Type B pancreatic cell (in vitro differentiated cells): ENCODE measurements around the gene C22orf39. TPM values are rescaled to one million over a fixed set of nuclear protein-coding genes. Genes with fewer than 3 reads are reported as not detected.

ENCODE experiments used
- DNase-seq: peaks from one replicate; pipeline ENCODE4 v3.0.0; 2021; ENCODE audit warnings: mixed read lengths; ENCODE audit not compliant: unreplicated experiment; ENCODE audit errors: extremely low spot score
- H3K27ac Mint-ChIP-seq: 2 replicates; pipeline ENCODE4 v1.8.0; 2021; ENCODE audit warnings: mild to moderate bottlenecking, mixed read lengths
- H3K27me3 Mint-ChIP-seq: 2 replicates; pipeline ENCODE4 v1.8.0; 2021; ENCODE audit warnings: mixed read lengths
- H3K36me3 Mint-ChIP-seq: 2 replicates; pipeline ENCODE4 v1.8.0; 2021; ENCODE audit warnings: mixed read lengths
- H3K4me1 Mint-ChIP-seq: one replicate; pipeline ENCODE4 v1.8.0; 2021; ENCODE audit warnings: mixed read lengths; ENCODE audit not compliant: unreplicated experiment
- H3K4me3 Mint-ChIP-seq: 2 replicates; pipeline ENCODE4 v1.8.0; 2021; ENCODE audit warnings: mild to moderate bottlenecking, mixed read lengths
- H3K9me3 Mint-ChIP-seq: 2 replicates; pipeline ENCODE4 v1.8.0; 2021; ENCODE audit warnings: mixed read lengths
- total RNA-seq: library from RNA; stranded (reverse); gene quantifications from 2 replicates; pipeline ENCODE4 v1.2.1, GENCODE V29; 2021; ENCODE audit warnings: low replicate concordance
- TF ChIP-seq, protein P1 (sequence below): fragments of 200-600 bp; sonication (generic); conservative IDR thresholded peaks from 2 replicates; pipeline ENCODE4 v1.5.0; 2021; ENCODE audit warnings: antibody characterized with exemption, mild to moderate bottlenecking

The C22orf39 gene
- total RNA-seq, 1 donor from 2014 or later: 30.3 TPM

DNA sequence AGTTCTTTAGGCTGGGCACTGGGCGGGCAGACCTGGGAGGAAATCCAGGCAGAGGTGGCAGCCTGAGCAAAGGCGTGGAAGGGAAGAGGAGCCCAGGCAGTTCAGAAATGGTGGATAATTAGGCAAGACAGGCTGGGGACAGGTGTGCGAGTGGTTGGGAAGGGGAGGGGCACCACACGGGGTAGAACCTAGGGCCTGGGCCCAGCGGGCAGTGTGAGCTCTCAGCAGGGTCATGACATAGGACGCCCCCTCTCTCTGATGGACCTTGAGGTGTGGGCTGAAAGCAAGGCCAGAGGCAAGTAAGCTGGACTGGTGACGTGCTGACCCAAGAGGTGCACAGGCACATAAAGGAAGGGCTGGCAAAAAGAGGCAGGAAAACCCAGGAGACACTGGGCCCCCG is 24.7 kb upstream of the C22orf39 start:
- no peaks in the 10 kb centered on the region for H3K9me3 Mint-ChIP-seq
- TF ChIP-seq, protein P1, sequence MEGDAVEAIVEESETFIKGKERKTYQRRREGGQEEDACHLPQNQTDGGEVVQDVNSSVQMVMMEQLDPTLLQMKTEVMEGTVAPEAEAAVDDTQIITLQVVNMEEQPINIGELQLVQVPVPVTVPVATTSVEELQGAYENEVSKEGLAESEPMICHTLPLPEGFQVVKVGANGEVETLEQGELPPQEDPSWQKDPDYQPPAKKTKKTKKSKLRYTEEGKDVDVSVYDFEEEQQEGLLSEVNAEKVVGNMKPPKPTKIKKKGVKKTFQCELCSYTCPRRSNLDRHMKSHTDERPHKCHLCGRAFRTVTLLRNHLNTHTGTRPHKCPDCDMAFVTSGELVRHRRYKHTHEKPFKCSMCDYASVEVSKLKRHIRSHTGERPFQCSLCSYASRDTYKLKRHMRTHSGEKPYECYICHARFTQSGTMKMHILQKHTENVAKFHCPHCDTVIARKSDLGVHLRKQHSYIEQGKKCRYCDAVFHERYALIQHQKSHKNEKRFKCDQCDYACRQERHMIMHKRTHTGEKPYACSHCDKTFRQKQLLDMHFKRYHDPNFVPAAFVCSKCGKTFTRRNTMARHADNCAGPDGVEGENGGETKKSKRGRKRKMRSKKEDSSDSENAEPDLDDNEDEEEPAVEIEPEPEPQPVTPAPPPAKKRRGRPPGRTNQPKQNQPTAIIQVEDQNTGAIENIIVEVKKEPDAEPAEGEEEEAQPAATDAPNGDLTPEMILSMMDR: no peak
- H3K4me3 Mint-ChIP-seq: no peak overlapping the region
- peaks cover 3% of the 10 kb centered on the region for H3K4me1 Mint-ChIP-seq
- no peaks in the 10 kb centered on the region for H3K27me3 Mint-ChIP-seq
- DNase-seq: no peak
- H3K27ac Mint-ChIP-seq: no peak overlapping the region
- peaks cover 13% of the 10 kb centered on the region for H3K36me3 Mint-ChIP-seq

DNA sequence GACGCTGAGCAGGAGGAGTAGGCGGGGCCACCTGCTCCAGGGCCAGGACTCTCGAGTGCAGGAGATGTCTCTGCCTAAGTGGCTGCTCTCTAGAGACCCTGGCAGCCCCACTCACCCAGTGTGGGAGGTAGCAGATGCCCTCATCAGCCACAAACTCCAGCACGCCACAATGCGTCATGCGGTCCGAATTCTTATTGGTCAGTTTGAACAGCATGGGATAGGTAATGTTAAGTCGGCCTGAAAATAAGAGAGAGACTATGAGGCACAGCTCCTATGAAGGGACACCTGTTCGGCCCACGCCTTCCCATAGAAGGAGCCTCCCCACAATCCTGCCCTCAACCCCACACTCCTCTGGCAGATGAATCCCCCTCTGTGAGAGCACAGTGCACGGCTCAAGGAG is 24.1 kb upstream of the C22orf39 start:
- peaks cover 13% of the 10 kb centered on the region for H3K36me3 Mint-ChIP-seq
- TF ChIP-seq, protein P1: no peak
- H3K4me1 Mint-ChIP-seq: no peaks in the 10 kb centered on the region
- H3K4me3 Mint-ChIP-seq: no peak overlapping the region
- H3K27ac Mint-ChIP-seq: no peak overlapping the region
- no peaks in the 10 kb centered on the region for H3K9me3 Mint-ChIP-seq
- DNase-seq: no peak
- H3K27me3 Mint-ChIP-seq: no peaks in the 10 kb centered on the region

- H3K4me3 Mint-ChIP-seq: no peak overlapping the region
- DNase-seq: no peak
- no peaks in the 10 kb centered on the region for H3K4me1 Mint-ChIP-seq
- H3K9me3 Mint-ChIP-seq: no peaks in the 10 kb centered on the region
- TF ChIP-seq, protein P1: no peak
- H3K36me3 Mint-ChIP-seq: peaks cover 18% of the 10 kb centered on the region
- no peaks in the 10 kb centered on the region for H3K27me3 Mint-ChIP-seq
- no peak overlapping the region for H3K27ac Mint-ChIP-seq
Observed at GRCh38 chr22:19470010-19470409, 22.5 kb upstream of the C22orf39 start.

- Mint-ChIP-seq H3K4me1 (no peaks in the 10 kb centered on the region), H3K27ac (no peak overlapping the region), H3K4me3 (no peak overlapping the region), H3K27me3 (no peaks in the 10 kb centered on the region), H3K9me3 (no peaks in the 10 kb centered on the region), H3K36me3 (peaks cover 18% of the 10 kb centered on the region)
- DNase-seq: no peak
- TF ChIP-seq, protein P1: no peak
Observed at GRCh38 chr22:19469421-19469820, 21.9 kb upstream of the C22orf39 start.

GRCh38 chr22:19467912-19468311 is 20.4 kb upstream of the C22orf39 start:
- TF ChIP-seq, protein P1: no peak
- Mint-ChIP-seq H3K27ac (no peak overlapping the region), H3K4me3 (no peak overlapping the region), H3K27me3 (no peaks in the 10 kb centered on the region), H3K36me3 (peaks cover 23% of the 10 kb centered on the region), H3K9me3 (no peaks in the 10 kb centered on the region), H3K4me1 (no peaks in the 10 kb centered on the region)
- no peak for DNase-seq
